Fibroblast of lung (primary cell): ENCODE results near the gene USP19.

Experiments used
- EZH2 ChIP-seq: IDR thresholded peaks from 2 replicates; pipeline ENCODE4 v1.5.1; 2012; ENCODE audit warnings: low read length, control low read depth, mild to moderate bottlenecking; ENCODE audit errors: missing control alignments
- TF ChIP-seq, protein P1 (sequence below), 2 donors: IDR thresholded peaks in 1 of 2; conservative IDR thresholded peaks in 1 of 2; 1 replicate in 1 of 2; 2 replicates in 1 of 2; pipeline ENCODE4 v1.5.1; 2011 to 2012; ENCODE audit warnings: low read length in 2 of 2, control low read depth in 1 of 2, inconsistent platforms in 1 of 2, low read depth in 1 of 2, mild to moderate bottlenecking in 1 of 2

DNA sequence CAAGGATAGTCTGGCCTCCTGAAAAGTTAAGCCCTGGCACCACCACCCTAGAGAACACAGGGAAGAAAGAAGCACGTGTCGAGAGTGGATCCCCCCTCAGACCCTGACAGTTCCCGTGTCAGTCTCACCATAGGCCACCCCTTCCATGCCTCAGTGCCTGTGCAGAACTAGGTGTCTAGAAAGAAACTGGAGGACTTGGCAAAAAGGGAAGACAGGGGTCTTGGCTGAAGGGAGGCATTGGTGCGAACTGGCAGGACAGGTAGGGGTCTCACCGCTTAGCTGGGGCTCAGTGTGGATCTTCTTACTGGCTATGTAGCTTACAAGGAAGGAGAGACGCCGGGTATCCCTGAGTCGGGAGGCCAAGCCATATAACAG is 16.6 kb downstream of the USP19 start:
- TF ChIP-seq, protein P1, sequence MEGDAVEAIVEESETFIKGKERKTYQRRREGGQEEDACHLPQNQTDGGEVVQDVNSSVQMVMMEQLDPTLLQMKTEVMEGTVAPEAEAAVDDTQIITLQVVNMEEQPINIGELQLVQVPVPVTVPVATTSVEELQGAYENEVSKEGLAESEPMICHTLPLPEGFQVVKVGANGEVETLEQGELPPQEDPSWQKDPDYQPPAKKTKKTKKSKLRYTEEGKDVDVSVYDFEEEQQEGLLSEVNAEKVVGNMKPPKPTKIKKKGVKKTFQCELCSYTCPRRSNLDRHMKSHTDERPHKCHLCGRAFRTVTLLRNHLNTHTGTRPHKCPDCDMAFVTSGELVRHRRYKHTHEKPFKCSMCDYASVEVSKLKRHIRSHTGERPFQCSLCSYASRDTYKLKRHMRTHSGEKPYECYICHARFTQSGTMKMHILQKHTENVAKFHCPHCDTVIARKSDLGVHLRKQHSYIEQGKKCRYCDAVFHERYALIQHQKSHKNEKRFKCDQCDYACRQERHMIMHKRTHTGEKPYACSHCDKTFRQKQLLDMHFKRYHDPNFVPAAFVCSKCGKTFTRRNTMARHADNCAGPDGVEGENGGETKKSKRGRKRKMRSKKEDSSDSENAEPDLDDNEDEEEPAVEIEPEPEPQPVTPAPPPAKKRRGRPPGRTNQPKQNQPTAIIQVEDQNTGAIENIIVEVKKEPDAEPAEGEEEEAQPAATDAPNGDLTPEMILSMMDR (conservative IDR thresholded peaks at IDR 0.05 in 1 of 2, IDR thresholded peaks at IDR 0.05 in 1 of 2; ENCODE audit: low read depth in 1 of 2, low read length in 2 of 2) = no peak
- TF ChIP-seq EZH2 = no peak
